B cell (primary cell): ENCODE data around the gene ACSS1. TPM values are rescaled to one million over a fixed set of nuclear protein-coding genes. Genes with fewer than 3 reads are reported as not detected.

Experiments
- ATAC-seq: fragments of 200-7000 bp; cut with Tn5 transposase; one replicate; pipeline ENCODE4 v1.10.0; 2021; ENCODE audit warnings: low read depth, mild to moderate bottlenecking, moderate number of reproducible peaks, moderate library complexity
- CTCF ChIA-PET: fragments of 350-600 bp; sonication (Branson Sonifier 250); formaldehyde crosslinking; loops from one replicate; lab custom pipeline; 2021; ENCODE audit warnings: antibody characterized with exemption, inconsistent platforms; lab: Charles Lee
- POLR2A ChIA-PET: fragments of 350-600 bp; sonication (Branson Sonifier 250); formaldehyde crosslinking; loops from one replicate; lab custom pipeline; 2021; ENCODE audit warnings: antibody characterized with exemption; lab: Charles Lee
- DNase-seq: peaks from one replicate; pipeline ENCODE4 v3.0.0; 2013
- H2AFZ ChIP-seq: 2 replicates; pipeline ENCODE4 v1.6.1; 2012; ENCODE audit warnings: mild to moderate bottlenecking, low read depth, low read length; ENCODE audit not compliant: insufficient read depth, poor library complexity, severe bottlenecking
- H3K27ac ChIP-seq, 2 donors: 1 replicate in 1 of 2; 2 replicates in 1 of 2; pipeline ENCODE4 v1.5.1; 2012 to 2013; ENCODE audit warnings: low read length in 2 of 2, mild to moderate bottlenecking in 2 of 2, moderate library complexity in 1 of 2
- H3K27me3 ChIP-seq, 4 experiments: fragments of 200-600 bp in 1 of 4; sonication (generic) in 1 of 4; replicated peaks in 1 of 4; 1 replicate in 2 of 4; 2 replicates in 2 of 4; pipeline versions ENCODE4 v1.6.1 to v1.7.0; 2013 to 2016; ENCODE audit warnings: low read length in 3 of 4, mild to moderate bottlenecking in 2 of 4, mixed read lengths in 1 of 4, moderate library complexity in 1 of 4; ENCODE audit not compliant: insufficient read depth in 4 of 4, control insufficient read depth in 3 of 4; ENCODE audit errors: control extremely low read depth in 1 of 4
- H3K36me3 ChIP-seq, 2 experiments: replicated peaks in 1 of 2; 1 replicate in 1 of 2; 2 replicates in 1 of 2; pipeline versions ENCODE4 v1.6.1 to v1.7.1; 2013; ENCODE audit warnings: low read length in 1 of 2; ENCODE audit not compliant: insufficient read depth in 2 of 2, control insufficient read depth in 1 of 2; ENCODE audit errors: control extremely low read depth in 1 of 2, extremely low read depth in 1 of 2
- H3K4me1 ChIP-seq, 2 donors: fragments of 200-600 bp in 1 of 2; sonication (generic) in 1 of 2; 1 replicate in 1 of 2; 2 replicates in 1 of 2; pipeline versions ENCODE4 v1.5.1 to v1.6.1; 2013 to 2017; ENCODE audit warnings: low read length in 2 of 2; ENCODE audit not compliant: control insufficient read depth in 2 of 2, insufficient read depth in 2 of 2
- H3K4me2 ChIP-seq: replicated peaks from 2 replicates; pipeline ENCODE3; 2012; ENCODE audit warnings: mild to moderate bottlenecking, low read depth, low read length; ENCODE audit not compliant: poor library complexity, severe bottlenecking
- H3K4me3 ChIP-seq, 5 experiments: fragments of 200-600 bp in 1 of 5; sonication (generic) in 1 of 5; 1 replicate in 3 of 5; 2 replicates in 2 of 5; pipeline versions ENCODE4 v1.5.1 to v1.7.0; 2011 to 2016; ENCODE audit warnings: low read length in 4 of 5, mild to moderate bottlenecking in 4 of 5, low read depth in 2 of 5, control low read depth in 1 of 5, moderate library complexity in 1 of 5; ENCODE audit not compliant: insufficient read depth in 1 of 5; ENCODE audit errors: control extremely low read depth in 1 of 5, extremely low read depth in 1 of 5
- H3K79me2 ChIP-seq: fragments of 200-600 bp; sonication (generic); one replicate; pipeline ENCODE4 v1.6.0; 2016; ENCODE audit warnings: low read length; ENCODE audit not compliant: control insufficient read depth, insufficient read depth
- H3K9ac ChIP-seq: fragments of 200-600 bp; sonication (generic); 2 replicates; pipeline ENCODE4 v1.6.1; 2017; ENCODE audit warnings: mild to moderate bottlenecking, low read length, moderate library complexity
- H3K9me3 ChIP-seq, 3 donors: one replicate each; pipeline versions ENCODE4 v1.6.1 to v1.7.1; 2013; ENCODE audit warnings: low read length in 2 of 3; ENCODE audit not compliant: control insufficient read depth in 2 of 3, insufficient read depth in 1 of 3; ENCODE audit errors: control extremely low read depth in 1 of 3
- H4K20me1 ChIP-seq: 2 replicates; pipeline ENCODE4 v1.6.0; 2012; ENCODE audit warnings: mild to moderate bottlenecking, low read length; ENCODE audit not compliant: insufficient read depth, control insufficient read depth, poor library complexity, severe bottlenecking
- H3K27ac Mint-ChIP-seq: one replicate; pipeline ENCODE4 v1.8.0; 2021; ENCODE audit warnings: mixed read lengths
- H3K27me3 Mint-ChIP-seq: one replicate; pipeline ENCODE4 v1.8.0; 2021; ENCODE audit warnings: mixed read lengths
- H3K4me1 Mint-ChIP-seq: one replicate; pipeline ENCODE4 v1.8.0; 2021; ENCODE audit warnings: mixed read lengths
- H3K4me3 Mint-ChIP-seq: one replicate; pipeline ENCODE4 v1.8.0; 2021; ENCODE audit warnings: mixed read lengths
- H3K9me3 Mint-ChIP-seq: one replicate; pipeline ENCODE4 v1.8.0; 2022; ENCODE audit warnings: mixed read lengths; ENCODE audit not compliant: insufficient read depth
- EZH2 ChIP-seq: IDR thresholded peaks from 2 replicates; pipeline ENCODE4 v1.6.1; 2012; ENCODE audit warnings: borderline replicate concordance, low read depth, mild to moderate bottlenecking, moderate library complexity, low read length; ENCODE audit not compliant: insufficient read depth, poor library complexity, severe bottlenecking
- WGBS: methylation state at CpG from one replicate; pipeline ENCODE4 v1.1.5; 2013; ENCODE audit warnings: missing lambda C conversion rate; ENCODE audit not compliant: insufficient coverage; 5-methylcytosine and 5-hydroxymethylcytosine counted together
- intact Hi-C: fragments of 100-400 bp; cut with micrococcal nuclease; formaldehyde crosslinking; loops from one replicate; pipeline ENCODE4 v1.10.0; 2022
- polyA plus RNA-seq: library from polyadenylated mRNA; depleted of rRNA; stranded (reverse); fragments of >200 nt; gene quantifications from 2 replicates; pipeline ENCODE4 v1.2.3, GENCODE V29; 2012
- total RNA-seq, 2 donors: library from RNA; stranded (reverse); fragments of 120-200 nt in 1 of 2; gene quantifications; 1 replicate in 1 of 2; 2 replicates in 1 of 2; pipeline versions ENCODE4 v1.2.3 to v1.2.4, GENCODE V29; 2013 to 2022
- TF ChIP-seq, protein P1 (sequence below): fragments of 200-600 bp; IDR thresholded peaks from one replicate; pipeline ENCODE4 v1.8.0; 2022; ENCODE audit warnings: antibody characterized with exemption, mild to moderate bottlenecking

ACSS1 gene
- total and polyA plus RNA-seq, 2 donors (not counting 1 experiment from before 2014, with no cell fraction given), result 82.7 to 95.5 TPM

DNA sequence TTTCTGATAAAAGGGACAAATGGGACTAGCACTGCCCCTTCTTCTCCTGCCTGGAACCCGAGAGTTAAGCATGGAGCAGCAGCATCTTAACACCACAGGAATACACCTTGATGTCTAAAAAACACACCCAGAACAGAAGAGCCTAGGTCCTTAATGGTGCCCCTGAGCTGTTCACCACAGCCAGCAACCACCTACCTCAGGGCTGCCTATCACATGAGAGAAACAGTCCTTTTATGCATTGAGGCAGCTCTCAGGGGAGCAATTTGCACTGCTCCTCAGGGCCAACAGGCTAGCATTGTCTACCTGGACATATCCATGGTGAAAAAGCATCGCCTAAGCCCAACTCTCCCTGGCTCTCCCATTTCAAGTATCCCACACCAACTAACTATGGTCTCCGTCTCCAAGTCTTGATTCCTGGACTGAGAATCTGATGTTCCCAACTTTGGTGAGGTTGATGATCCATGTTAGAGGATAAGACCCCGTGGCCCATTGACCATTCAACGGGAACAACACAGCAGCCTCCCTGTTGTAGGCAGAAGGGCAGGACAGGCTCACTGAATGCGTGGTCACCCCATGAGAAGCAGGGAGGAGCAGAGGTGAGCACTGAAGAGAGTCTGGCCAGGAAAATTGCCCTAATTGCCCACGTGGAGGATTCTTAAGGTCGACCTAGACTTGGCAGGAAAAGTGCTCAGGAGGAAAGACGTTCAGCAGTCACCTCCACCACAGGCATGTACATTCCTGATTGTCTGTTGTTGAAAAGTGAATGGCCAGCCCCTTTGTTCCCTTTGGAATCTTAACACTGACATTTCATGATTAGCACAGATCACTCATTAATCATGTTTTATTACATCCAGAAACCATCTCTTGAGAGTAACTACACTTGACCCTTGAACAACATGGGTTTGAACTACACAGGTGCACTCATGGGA, 61.2 kb downstream of the ACSS1 start:
- DNase-seq, result no peak
- POLR2A ChIA-PET, result interaction anchor here (1.0 kb wide), 1 partner anchor 68 kb away, joined by 4 read pairs; no protein-coding TSS in a partner anchor

More for the DNA sequence above, 61.2 kb downstream of the ACSS1 start:
- Histone ChIP-seq H3K27me3 (no peaks in the 10 kb centered on the region), H3K4me3 (no peak overlapping the region), H2AFZ (no peak overlapping the region), H3K9ac (no peak overlapping the region), H3K79me2 (peaks cover 7% of the 10 kb centered on the region), H3K4me1 (peaks cover 11 to 21% of the 10 kb centered on the region in 2 donors), H4K20me1 (no peaks in the 10 kb centered on the region), H3K9me3 (no peaks in the 10 kb centered on the region), H3K36me3 (no peaks in the 10 kb centered on the region), H3K4me2 (no peak overlapping the region), H3K27ac (no peak overlapping the region)
- Mint-ChIP-seq H3K4me3 (no peak overlapping the region), H3K27me3 (no peaks in the 10 kb centered on the region), H3K9me3 (no peaks in the 10 kb centered on the region), H3K4me1 (peaks cover 31% of the 10 kb centered on the region), H3K27ac (no peak overlapping the region)
- WGBS, result 91% methylated on average over 7 of the region's 9 CpGs
- TF ChIP-seq, protein P1, sequence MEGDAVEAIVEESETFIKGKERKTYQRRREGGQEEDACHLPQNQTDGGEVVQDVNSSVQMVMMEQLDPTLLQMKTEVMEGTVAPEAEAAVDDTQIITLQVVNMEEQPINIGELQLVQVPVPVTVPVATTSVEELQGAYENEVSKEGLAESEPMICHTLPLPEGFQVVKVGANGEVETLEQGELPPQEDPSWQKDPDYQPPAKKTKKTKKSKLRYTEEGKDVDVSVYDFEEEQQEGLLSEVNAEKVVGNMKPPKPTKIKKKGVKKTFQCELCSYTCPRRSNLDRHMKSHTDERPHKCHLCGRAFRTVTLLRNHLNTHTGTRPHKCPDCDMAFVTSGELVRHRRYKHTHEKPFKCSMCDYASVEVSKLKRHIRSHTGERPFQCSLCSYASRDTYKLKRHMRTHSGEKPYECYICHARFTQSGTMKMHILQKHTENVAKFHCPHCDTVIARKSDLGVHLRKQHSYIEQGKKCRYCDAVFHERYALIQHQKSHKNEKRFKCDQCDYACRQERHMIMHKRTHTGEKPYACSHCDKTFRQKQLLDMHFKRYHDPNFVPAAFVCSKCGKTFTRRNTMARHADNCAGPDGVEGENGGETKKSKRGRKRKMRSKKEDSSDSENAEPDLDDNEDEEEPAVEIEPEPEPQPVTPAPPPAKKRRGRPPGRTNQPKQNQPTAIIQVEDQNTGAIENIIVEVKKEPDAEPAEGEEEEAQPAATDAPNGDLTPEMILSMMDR, result no peak
- no peak for TF ChIP-seq EZH2
- ATAC-seq, result no peak
- intact Hi-C loops, result no loop called here
- CTCF ChIA-PET, result interaction anchor here (1.1 to 9.8 kb wide), 11 partner anchors 13 to 403 kb away, joined by 3 to 250 read pairs (median 5); partner anchors contain the start of gene ACSS1
